Sigmoid colon (tissue), 4 donors: Measurements from ENCODE around the gene SMPDL3A.

Experiments used
- CTCF ChIP-seq, 4 experiments: fragments of 450-650 bp in 3 of 4; fragments of 200-600 bp in 1 of 4; IDR thresholded peaks; one replicate each; pipeline ENCODE4 v1.5.1; 2016 to 2019; ENCODE audit warnings: antibody characterized with exemption in 4 of 4, mild to moderate bottlenecking in 3 of 4, moderate library complexity in 2 of 4
- EP300 ChIP-seq, 4 donors: sonication (generic); formaldehyde crosslinking; IDR thresholded peaks; one replicate each; pipeline ENCODE4 v1.6.1; 2017; ENCODE audit warnings: antibody characterized with exemption in 4 of 4
- POLR2A ChIP-seq, 2 donors: fragments of 450-650 bp; IDR thresholded peaks; one replicate each; pipeline ENCODE4 v1.6.1; 2016; ENCODE audit warnings: antibody characterized with exemption in 2 of 2, mild to moderate bottlenecking in 2 of 2, moderate library complexity in 2 of 2
- POLR2AphosphoS5 ChIP-seq, 4 donors: sonication (generic); formaldehyde crosslinking; IDR thresholded peaks; one replicate each; pipeline ENCODE4 v1.6.1; 2017; ENCODE audit warnings: antibody characterized with exemption in 4 of 4

GRCh38 chr6:122839906-122840305, 50.8 kb downstream of the SMPDL3A start:
- TF ChIP-seq POLR2AphosphoS5 (IDR thresholded peaks at IDR 0.05) (no peak), CTCF (IDR thresholded peaks at IDR 0.05) (no peak), POLR2A (IDR thresholded peaks at IDR 0.05) (no peak), EP300 (IDR thresholded peaks at IDR 0.05) (no peak)
